Suprapubic skin (tissue), 4 donors: ENCODE measurements around the gene SETBP1.

Source experiments
- CTCF ChIP-seq, 2 donors: fragments of 200-600 bp in 1 of 2; fragments of 450-650 bp in 1 of 2; sonication (generic) in 1 of 2; IDR thresholded peaks; one replicate each; pipeline ENCODE4 v1.5.1; 2016 to 2019; ENCODE audit warnings: antibody characterized with exemption in 2 of 2, mild to moderate bottlenecking in 1 of 2, moderate library complexity in 1 of 2
- EP300 ChIP-seq: sonication (generic); formaldehyde crosslinking; IDR thresholded peaks from one replicate; pipeline ENCODE4 v1.6.1; 2017; ENCODE audit warnings: antibody characterized with exemption
- POLR2A ChIP-seq, 2 donors: fragments of 450-650 bp; IDR thresholded peaks; one replicate each; pipeline ENCODE4 v1.6.1; 2017; ENCODE audit warnings: antibody characterized with exemption in 2 of 2, mild to moderate bottlenecking in 2 of 2, moderate library complexity in 2 of 2
- POLR2AphosphoS5 ChIP-seq, 3 donors: sonication (generic); formaldehyde crosslinking; IDR thresholded peaks; one replicate each; pipeline ENCODE4 v1.6.1; 2017; ENCODE audit warnings: antibody characterized with exemption in 3 of 3

- TF ChIP-seq POLR2A (IDR thresholded peaks at IDR 0.05) (no peak), CTCF (IDR thresholded peaks at IDR 0.05) (no peak), POLR2AphosphoS5 (IDR thresholded peaks at IDR 0.05) (no peak), EP300 (no peak)
Observed at GRCh38 chr18:44893045-44893706, 212.5 kb downstream of the SETBP1 start.
